H54 (cell line): ENCODE data around the gene TH.

Experiments used
- DNase-seq: peaks from one replicate; pipeline ENCODE4 v3.0.0; 2011; ENCODE audit warnings: low spot score, mixed read lengths; ENCODE audit not compliant: insufficient read length
- FAIRE-seq: peaks from 3 replicates; lab custom pipeline; 2011; peaks lifted over from hg19 to GRCh38; lab: Jason Lieb, UNC
- POLR2A ChIP-seq: IDR thresholded peaks from 2 replicates; pipeline ENCODE4 v1.6.1; 2011; ENCODE audit warnings: low read depth, mild to moderate bottlenecking, low read length

Gene TH

GRCh38 chr11:2212411-2213251 lies 41.0 kb upstream of the TH start:
- FAIRE-seq, result no peak
- no peak for TF ChIP-seq POLR2A
- no peak for DNase-seq

GRCh38 chr11:2211113-2211971 lies 39.7 kb upstream of the TH start:
- no peak for TF ChIP-seq POLR2A
- no peak for DNase-seq
- FAIRE-seq, result no peak

GRCh38 chr11:2210366-2211112 lies 38.9 kb upstream of the TH start:
- no peak for TF ChIP-seq POLR2A
- no peak for FAIRE-seq
- no peak for DNase-seq

GRCh38 chr11:2209900-2210321 lies 38.3 kb upstream of the TH start:
- DNase-seq (no peak), FAIRE-seq (no peak)

DNA sequence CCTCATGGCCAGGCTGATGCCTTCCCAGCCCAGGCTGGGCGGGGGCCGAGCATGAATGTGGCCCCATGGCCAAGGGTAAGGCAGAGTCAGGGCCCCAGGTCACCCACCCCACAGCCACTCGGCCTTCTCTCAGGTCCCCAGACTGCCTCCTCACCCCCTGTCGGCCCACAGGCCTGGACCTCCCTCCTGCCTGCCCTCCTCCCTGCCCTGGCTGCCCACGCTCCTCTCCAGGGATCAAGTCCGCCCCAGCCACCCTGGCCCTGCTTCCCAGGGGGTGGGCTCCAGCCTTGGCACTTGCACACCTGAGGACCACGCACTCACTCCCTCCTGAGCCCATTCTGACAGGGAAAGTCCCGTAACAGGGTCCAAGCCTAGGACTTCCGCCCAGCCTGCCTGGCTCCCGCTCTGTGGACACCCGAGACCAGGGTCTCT lies 37.8 kb upstream of the TH start:
- TF ChIP-seq POLR2A, result no peak
- FAIRE-seq (no peak), DNase-seq (no peak)

More at GRCh38 chr11:2209900-2210321, 38.3 kb upstream of the TH start:
- no peak for TF ChIP-seq POLR2A

DNA sequence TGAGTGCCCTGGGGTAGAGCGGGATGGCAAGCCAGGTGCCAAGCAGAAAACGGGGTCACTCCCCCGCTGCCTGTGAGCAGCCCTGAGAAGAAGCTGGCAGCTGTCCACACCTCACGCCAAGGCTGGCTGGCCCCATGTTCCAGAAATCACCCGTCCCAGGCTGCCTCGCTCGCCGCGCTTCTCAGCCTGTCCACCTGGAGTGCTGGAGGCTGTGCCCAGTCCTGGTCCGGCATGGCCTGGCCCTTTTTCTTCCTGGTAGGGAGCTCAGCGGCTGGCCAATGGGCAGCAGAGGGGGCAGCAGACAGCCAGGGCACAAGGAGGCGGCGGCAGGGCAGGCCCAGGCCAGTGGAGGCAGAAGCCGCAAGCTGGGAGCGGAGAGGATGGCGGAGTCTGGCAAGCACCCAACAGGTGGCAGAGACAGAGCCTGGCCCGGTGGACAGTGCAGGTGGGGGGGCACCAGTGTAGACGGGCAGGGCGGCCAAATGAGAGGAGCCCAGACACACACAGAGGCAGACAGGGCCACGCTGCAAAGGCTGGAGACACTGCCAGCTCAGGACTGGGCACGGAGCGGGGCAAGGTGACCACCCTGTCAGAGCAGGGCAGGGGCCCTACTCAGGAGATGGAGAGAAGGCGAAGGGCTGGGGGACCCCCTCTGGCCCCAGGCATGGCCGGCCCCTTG lies 37.2 kb upstream of the TH start:
- no peak for FAIRE-seq
- no peak for DNase-seq
- TF ChIP-seq POLR2A, result no peak

DNA sequence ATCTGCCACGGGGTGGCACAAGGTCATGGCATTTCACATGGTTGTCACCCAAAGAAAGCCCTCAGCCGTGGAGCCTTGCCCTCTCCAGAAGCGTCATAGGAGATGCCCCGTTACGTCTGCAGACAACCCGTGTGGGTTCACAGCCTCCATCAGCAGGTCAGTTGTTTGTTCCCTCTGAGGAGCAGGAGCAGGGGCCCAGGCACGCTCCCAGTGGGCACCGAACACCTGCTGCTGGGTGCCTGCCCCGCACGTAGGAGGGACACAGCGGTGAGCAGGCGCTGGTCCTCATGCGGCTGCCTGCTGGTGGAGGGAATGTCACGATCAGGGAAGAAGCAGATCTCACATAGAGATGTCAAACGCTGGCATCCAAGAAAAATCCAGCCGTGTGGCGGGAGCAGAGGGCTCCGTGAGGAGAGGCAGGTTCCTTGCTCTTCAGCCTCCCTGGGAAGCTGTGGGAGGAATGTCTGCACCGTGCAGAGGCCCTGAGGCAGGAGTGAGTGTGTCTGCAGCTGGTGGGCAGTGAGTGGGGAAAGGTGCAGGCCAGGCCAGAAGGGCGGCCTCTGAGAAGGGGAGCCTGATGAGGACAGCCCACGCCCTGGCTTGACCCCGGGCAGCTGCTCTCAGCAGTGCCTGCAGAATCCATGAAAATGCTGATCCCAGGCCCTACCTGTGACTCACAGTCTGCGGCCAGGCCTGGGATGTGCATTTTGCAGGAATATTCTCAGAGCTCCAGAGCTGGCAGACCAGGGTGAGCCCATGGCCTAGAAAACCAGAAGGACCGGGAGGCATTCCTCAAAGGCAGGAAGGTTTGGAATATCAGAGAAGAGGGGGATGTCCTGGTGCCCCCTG lies 36.4 kb upstream of the TH start:
- TF ChIP-seq POLR2A, result no peak
- no peak for DNase-seq
- FAIRE-seq, result no peak

DNA sequence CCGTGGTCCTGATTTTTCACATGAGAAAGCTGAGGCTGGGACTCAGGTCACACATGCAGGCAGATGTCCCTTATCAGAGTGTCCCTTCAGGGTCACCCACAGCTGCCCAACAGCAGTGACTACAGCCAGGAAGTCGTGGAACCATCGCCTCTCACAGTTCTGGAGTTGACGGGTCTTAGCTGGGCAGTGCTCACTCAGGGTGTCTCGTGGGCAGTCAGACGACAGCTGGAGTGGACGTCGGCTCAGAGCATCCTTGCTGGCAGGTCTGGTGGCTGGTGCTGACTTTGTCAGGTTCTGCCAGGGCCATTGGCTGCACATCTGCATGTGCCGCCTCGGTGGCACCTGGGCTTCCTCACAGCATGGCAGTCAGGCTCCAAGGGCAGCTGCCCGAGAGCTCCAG lies 35.6 kb upstream of the TH start:
- no peak for TF ChIP-seq POLR2A
- no peak for FAIRE-seq
- DNase-seq, result no peak

- no peak for TF ChIP-seq POLR2A
- FAIRE-seq, result no peak
- DNase-seq, result no peak
Observed at GRCh38 chr11:2205981-2206690, 34.5 kb upstream of the TH start.

GRCh38 chr11:2205214-2205720 lies 33.7 kb upstream of the TH start:
- TF ChIP-seq POLR2A, result no peak
- DNase-seq, result no peak
- no peak for FAIRE-seq

- DNase-seq (no peak), FAIRE-seq (no peak)
- TF ChIP-seq POLR2A, result no peak
Observed at GRCh38 chr11:2204361-2205213, 33.0 kb upstream of the TH start.
